H1 (cell line): Measurements from ENCODE around the gene MALSU1. TPM values are rescaled to one million over a fixed set of nuclear protein-coding genes. Genes with fewer than 3 reads are reported as not detected.

Experiments
- GTF2F1 ChIP-seq: IDR thresholded peaks from 2 replicates; pipeline ENCODE4 v1.6.1; 2012; ENCODE audit warnings: low read depth, low read length, improper control_type of control experiment, borderline replicate concordance
- KDM4A ChIP-seq: IDR thresholded peaks from one replicate; pipeline ENCODE4 v1.7.1; 2012; ENCODE audit warnings: low read depth, mild to moderate bottlenecking, moderate library complexity, low read length, inconsistent platforms; ENCODE audit not compliant: severe bottlenecking
- MAX ChIP-seq: IDR thresholded peaks from 2 replicates; pipeline ENCODE4 v1.6.1; 2012; ENCODE audit warnings: inconsistent platforms
- polyA plus RNA-seq, 7 experiments: library from polyadenylated mRNA; depleted of rRNA in 3 of 7; stranded (reverse) in 5 of 7; unstranded in 2 of 7; fragments of >200 nt in 5 of 7; fragments of 200-250 nt in 2 of 7; gene quantifications; 1 replicate in 5 of 7; 2 replicates in 1 of 7; 4 replicates in 1 of 7; pipeline versions ENCODE4 v1.2.1 to v1.2.3, GENCODE V29; 2011 to 2013; ENCODE audit warnings: missing spikeins in 2 of 7, mixed read lengths in 2 of 7
- total RNA-seq: library from RNA; stranded (reverse); fragmentation: NEBNext Ultra II Directional; extraction: Animal tissue kit (Norgen Biotek cat#: 25700); gene quantifications from 2 replicates; pipeline ENCODE4 v1.2.1, GENCODE V29; 2021

The MALSU1 gene
- total and polyA plus RNA-seq, 2 of the 8 experiments (the other 6 are each of a cell fraction or from before 2014, with no cell fraction given), result 73.5 to 84.0 TPM

GRCh38 chr7:23315366-23315765, 16.2 kb downstream of the MALSU1 start (continued):
- no peak for TF ChIP-seq MAX
- no peak for TF ChIP-seq KDM4A
- no peak for TF ChIP-seq GTF2F1
